ENCODE results near the gene GATA1.

GRCh38 chrX:48761674-48762471, 24.5 kb upstream of the GATA1 start, which contains the start of gene GLOD5:
- TF ChIP-seq, protein P1, sequence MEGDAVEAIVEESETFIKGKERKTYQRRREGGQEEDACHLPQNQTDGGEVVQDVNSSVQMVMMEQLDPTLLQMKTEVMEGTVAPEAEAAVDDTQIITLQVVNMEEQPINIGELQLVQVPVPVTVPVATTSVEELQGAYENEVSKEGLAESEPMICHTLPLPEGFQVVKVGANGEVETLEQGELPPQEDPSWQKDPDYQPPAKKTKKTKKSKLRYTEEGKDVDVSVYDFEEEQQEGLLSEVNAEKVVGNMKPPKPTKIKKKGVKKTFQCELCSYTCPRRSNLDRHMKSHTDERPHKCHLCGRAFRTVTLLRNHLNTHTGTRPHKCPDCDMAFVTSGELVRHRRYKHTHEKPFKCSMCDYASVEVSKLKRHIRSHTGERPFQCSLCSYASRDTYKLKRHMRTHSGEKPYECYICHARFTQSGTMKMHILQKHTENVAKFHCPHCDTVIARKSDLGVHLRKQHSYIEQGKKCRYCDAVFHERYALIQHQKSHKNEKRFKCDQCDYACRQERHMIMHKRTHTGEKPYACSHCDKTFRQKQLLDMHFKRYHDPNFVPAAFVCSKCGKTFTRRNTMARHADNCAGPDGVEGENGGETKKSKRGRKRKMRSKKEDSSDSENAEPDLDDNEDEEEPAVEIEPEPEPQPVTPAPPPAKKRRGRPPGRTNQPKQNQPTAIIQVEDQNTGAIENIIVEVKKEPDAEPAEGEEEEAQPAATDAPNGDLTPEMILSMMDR (IDR thresholded peaks at IDR 0.05; ENCODE audit: poor library complexity): peak; percentile 50
- no peak for TF ChIP-seq EZH2 (IDR thresholded peaks at IDR 0.05; ENCODE audit: borderline replicate concordance)

Measured in hepatocyte (in vitro differentiated cells).